ENCODE measurements around the gene CCDC57. TPM values are rescaled to one million over a fixed set of nuclear protein-coding genes. Genes with fewer than 3 reads are reported as not detected.

CCDC57 gene
- total RNA-seq, 2 experiments from 2014 or later, result 129 to 135 TPM

GRCh38 chr17:82202981-82203380, 9.7 kb downstream of the CCDC57 start:
- Mint-ChIP-seq H3K4me1 (ENCODE audit: low read depth) (peaks cover 62% of the 10 kb centered on the region), H3K27ac (peak overlapping the region; percentile 79), H3K27me3 (no peaks in the 10 kb centered on the region), H3K9me3 (no peaks in the 10 kb centered on the region), H3K36me3 (ENCODE audit: low read depth) (peaks cover 6% of the 10 kb centered on the region), H3K4me3 (peak overlapping the region; percentile 4)
- CTCF ChIA-PET, result no interaction called here
- H3K9me3 ChIP-seq (ENCODE audit: control insufficient read depth in 1 of 2, insufficient read depth in 1 of 2, low read length in 2 of 2), result no peaks in the 10 kb centered on the region
- TF ChIP-seq, protein P1, sequence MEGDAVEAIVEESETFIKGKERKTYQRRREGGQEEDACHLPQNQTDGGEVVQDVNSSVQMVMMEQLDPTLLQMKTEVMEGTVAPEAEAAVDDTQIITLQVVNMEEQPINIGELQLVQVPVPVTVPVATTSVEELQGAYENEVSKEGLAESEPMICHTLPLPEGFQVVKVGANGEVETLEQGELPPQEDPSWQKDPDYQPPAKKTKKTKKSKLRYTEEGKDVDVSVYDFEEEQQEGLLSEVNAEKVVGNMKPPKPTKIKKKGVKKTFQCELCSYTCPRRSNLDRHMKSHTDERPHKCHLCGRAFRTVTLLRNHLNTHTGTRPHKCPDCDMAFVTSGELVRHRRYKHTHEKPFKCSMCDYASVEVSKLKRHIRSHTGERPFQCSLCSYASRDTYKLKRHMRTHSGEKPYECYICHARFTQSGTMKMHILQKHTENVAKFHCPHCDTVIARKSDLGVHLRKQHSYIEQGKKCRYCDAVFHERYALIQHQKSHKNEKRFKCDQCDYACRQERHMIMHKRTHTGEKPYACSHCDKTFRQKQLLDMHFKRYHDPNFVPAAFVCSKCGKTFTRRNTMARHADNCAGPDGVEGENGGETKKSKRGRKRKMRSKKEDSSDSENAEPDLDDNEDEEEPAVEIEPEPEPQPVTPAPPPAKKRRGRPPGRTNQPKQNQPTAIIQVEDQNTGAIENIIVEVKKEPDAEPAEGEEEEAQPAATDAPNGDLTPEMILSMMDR (IDR thresholded peaks at IDR 0.05), result no peak
- intact Hi-C loops (cut with DNase I, micrococcal nuclease), result loop anchor here in 1 of 2 experiments (5.0 to 10.0 kb wide), 2 partner anchors 34 to 92 kb away; no protein-coding TSS in a partner anchor
- no peak overlapping the region for H3K27ac ChIP-seq (ENCODE audit: low read depth in 1 of 2, low read length in 2 of 2)
- H3K4me3 ChIP-seq (ENCODE audit: low read length), result no peak overlapping the region
- DNase-seq (peak in 1 of 14 experiments; percentile 9), ATAC-seq (ENCODE audit: poor library complexity) (no peak)
- POLR2A ChIA-PET, result no interaction called here
- peaks cover 51% of the 10 kb centered on the region for H3K4me1 ChIP-seq (ENCODE audit: insufficient read depth, low read length)
- H3K27me3 ChIP-seq (ENCODE audit: control insufficient read depth in 1 of 2, insufficient read depth in 2 of 2, low read length in 2 of 2), result no peaks in the 10 kb centered on the region
- peaks cover 2% of the 10 kb centered on the region for H3K36me3 ChIP-seq (ENCODE audit: insufficient read depth, low read length)

DNA sequence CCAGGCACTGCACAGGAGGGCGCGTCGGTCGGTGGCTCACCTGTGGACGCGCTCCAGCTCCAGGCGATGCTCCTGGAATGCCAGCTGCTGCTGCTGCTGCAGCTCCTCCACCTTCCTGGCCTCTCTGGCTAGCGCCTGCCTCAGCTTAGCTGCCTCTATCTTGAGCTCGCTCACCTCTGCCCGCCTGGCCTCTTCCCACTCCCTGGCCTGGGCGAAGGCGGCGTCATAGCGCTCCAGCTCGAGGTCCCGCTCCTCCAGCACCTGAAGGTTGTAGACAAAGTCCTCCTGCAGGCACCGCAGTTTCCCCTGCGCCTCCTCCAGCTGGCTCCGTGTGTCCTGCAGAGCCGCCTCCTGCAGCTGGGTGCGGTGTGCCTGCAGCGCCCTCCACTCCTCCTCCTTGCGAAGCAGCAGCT, 11.1 kb downstream of the CCDC57 start:
- no peaks in the 10 kb centered on the region for H3K27me3 Mint-ChIP-seq
- H3K4me1 Mint-ChIP-seq (ENCODE audit: low read depth), result peaks cover 57% of the 10 kb centered on the region
- no peaks in the 10 kb centered on the region for H3K27me3 ChIP-seq (ENCODE audit: control insufficient read depth in 1 of 2, insufficient read depth in 2 of 2, low read length in 2 of 2)
- ATAC-seq (ENCODE audit: poor library complexity), result no peak
- H3K4me1 ChIP-seq (ENCODE audit: insufficient read depth, low read length), result peaks cover 55% of the 10 kb centered on the region
- H3K4me3 Mint-ChIP-seq, result no peak overlapping the region
- peak in 5 of 14 experiments; percentile 13 to 52 (median 30) for DNase-seq
- intact Hi-C loops (cut with DNase I, micrococcal nuclease), result loop anchor here in 1 of 2 experiments (2.0 to 10.0 kb wide), 4 partner anchors 15 to 93 kb away; no protein-coding TSS in a partner anchor
- no peaks in the 10 kb centered on the region for H3K9me3 ChIP-seq (ENCODE audit: control insufficient read depth in 1 of 2, insufficient read depth in 1 of 2, low read length in 2 of 2)
- no peaks in the 10 kb centered on the region for H3K9me3 Mint-ChIP-seq
- CTCF ChIA-PET, result interaction anchor here (1.1 to 2.3 kb wide), 2 partner anchors 11 to 171 kb away, joined by 3 to 6 read pairs; partner anchors contain the start of gene CCDC57
- no peak overlapping the region for H3K4me3 ChIP-seq (ENCODE audit: low read length)
- peaks cover 10% of the 10 kb centered on the region for H3K36me3 ChIP-seq (ENCODE audit: insufficient read depth, low read length)
- peaks cover 2% of the 10 kb centered on the region for H3K36me3 Mint-ChIP-seq (ENCODE audit: low read depth)
- POLR2A ChIA-PET, result interaction anchor here (0.5 to 2.1 kb wide), 20 partner anchors 11 to 218 kb away, joined by 3 to 17 read pairs (median 6); partner anchors contain the start of genes CCDC57, CD7, DCXR and SECTM1
- H3K27ac Mint-ChIP-seq, result peak overlapping the region; percentile 84
- H3K27ac ChIP-seq (ENCODE audit: low read depth in 1 of 2, low read length in 2 of 2), result no peak overlapping the region
- TF ChIP-seq, protein P1 (IDR thresholded peaks at IDR 0.05), result no peak

DNA sequence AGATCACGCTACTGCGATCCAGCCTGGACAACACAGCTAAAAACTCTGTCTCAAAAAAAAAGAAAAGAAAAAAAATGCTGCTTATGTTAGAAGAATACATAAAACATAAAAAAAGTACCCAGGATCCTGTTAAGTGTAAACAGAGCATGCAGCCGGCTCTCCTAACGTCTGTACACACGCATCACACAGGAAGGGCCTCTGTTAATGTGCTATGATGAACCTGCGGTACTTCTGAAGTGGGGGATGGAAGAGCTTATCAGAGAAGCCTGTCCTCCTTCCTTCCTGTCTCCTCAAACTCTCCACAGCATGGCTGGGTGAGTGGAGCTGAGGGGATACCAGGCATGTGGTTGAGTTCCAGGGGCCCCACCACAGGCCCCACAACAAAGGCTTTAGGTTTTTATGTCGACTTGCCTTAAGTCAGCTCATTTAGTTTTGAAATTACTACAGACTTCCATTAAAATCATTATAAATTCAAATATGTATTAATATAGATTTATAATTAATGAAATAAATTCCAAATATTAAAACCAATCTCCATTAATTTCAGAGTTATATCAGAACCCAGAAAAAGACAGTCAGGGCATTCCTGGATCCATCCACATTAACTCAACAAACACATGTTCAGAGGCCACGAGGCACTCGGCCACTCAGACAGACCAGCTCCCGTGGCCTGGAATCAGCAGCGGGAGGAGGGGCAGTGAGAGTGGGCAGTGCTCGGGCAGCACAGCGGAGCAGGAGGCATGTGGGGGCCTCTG, 11.7 kb downstream of the CCDC57 start:
- no peaks in the 10 kb centered on the region for H3K9me3 Mint-ChIP-seq
- peak overlapping the region; percentile 26 for H3K4me3 Mint-ChIP-seq
- no peaks in the 10 kb centered on the region for H3K27me3 Mint-ChIP-seq
- H3K27ac Mint-ChIP-seq, result peak overlapping the region; percentile 84
- CTCF ChIA-PET, result interaction anchor here (0.7 to 2.3 kb wide), 5 partner anchors 11 to 171 kb away, joined by 3 to 6 read pairs (median 3); partner anchors contain the start of gene CCDC57
- TF ChIP-seq, protein P1 (IDR thresholded peaks at IDR 0.05), result no peak
- DNase-seq (peak in 13 of 14 experiments; percentile 44 to 91 (median 61)), ATAC-seq (ENCODE audit: poor library complexity) (peak; percentile 93)
- intact Hi-C loops (cut with DNase I, micrococcal nuclease), result loop anchor here in 1 of 2 experiments (2.0 to 10.0 kb wide), 4 partner anchors 16 to 94 kb away; no protein-coding TSS in a partner anchor
- peaks cover 6% of the 10 kb centered on the region for H3K36me3 Mint-ChIP-seq (ENCODE audit: low read depth)
- POLR2A ChIA-PET, result interaction anchor here (0.6 to 2.1 kb wide), 26 partner anchors 11 to 769 kb away, joined by 3 to 17 read pairs (median 6); partner anchors contain the start of genes CCDC57, CD7, DCXR and FASN
- H3K4me3 ChIP-seq (ENCODE audit: low read length), result no peak overlapping the region
- H3K36me3 ChIP-seq (ENCODE audit: insufficient read depth, low read length), result peaks cover 14% of the 10 kb centered on the region
- peak overlapping the region; percentile 5 to 46 for H3K27ac ChIP-seq (ENCODE audit: low read depth in 1 of 2, low read length in 2 of 2)
- H3K4me1 Mint-ChIP-seq (ENCODE audit: low read depth), result peaks cover 54% of the 10 kb centered on the region
- no peaks in the 10 kb centered on the region for H3K27me3 ChIP-seq (ENCODE audit: control insufficient read depth in 1 of 2, insufficient read depth in 2 of 2, low read length in 2 of 2)
- H3K4me1 ChIP-seq (ENCODE audit: insufficient read depth, low read length), result peaks cover 49% of the 10 kb centered on the region
- no peaks in the 10 kb centered on the region for H3K9me3 ChIP-seq (ENCODE audit: control insufficient read depth in 1 of 2, insufficient read depth in 1 of 2, low read length in 2 of 2)

Data from CD4-positive, alpha-beta T cell (primary cell).